Liver (tissue), 9 donors: ENCODE data around the gene CLDN3. TPM values are rescaled to one million over a fixed set of nuclear protein-coding genes. Genes with fewer than 3 reads are reported as not detected.

Experiments used
- DNase-seq: peaks from one replicate; pipeline ENCODE4 v3.0.0-alpha.2; 2017; ENCODE audit warnings: low spot score
- H3K27ac ChIP-seq, 2 donors: one replicate each; pipeline ENCODE4 v1.7.0; 2013; ENCODE audit warnings: inconsistent platforms in 2 of 2, low read length in 2 of 2, control low read depth in 1 of 2, low read depth in 1 of 2, mild to moderate bottlenecking in 1 of 2
- H3K27me3 ChIP-seq, 4 donors: one replicate each; pipeline versions ENCODE4 v1.6.1 to v1.7.0; 2013; ENCODE audit warnings: low read length in 3 of 4, inconsistent platforms in 1 of 4, mild to moderate bottlenecking in 1 of 4, moderate library complexity in 1 of 4; ENCODE audit not compliant: control insufficient read depth in 4 of 4, insufficient read depth in 4 of 4
- H3K36me3 ChIP-seq, 4 donors: one replicate each; pipeline versions ENCODE4 v1.6.1 to v1.7.0; 2013; ENCODE audit warnings: low read length in 3 of 4, mild to moderate bottlenecking in 3 of 4, low read depth in 1 of 4, moderate library complexity in 1 of 4; ENCODE audit not compliant: control insufficient read depth in 4 of 4, insufficient read depth in 3 of 4
- H3K4me1 ChIP-seq, 4 donors: one replicate each; pipeline versions ENCODE4 v1.6.1 to v1.7.0; 2013; ENCODE audit warnings: low read length in 3 of 4, mild to moderate bottlenecking in 3 of 4, moderate library complexity in 1 of 4; ENCODE audit not compliant: control insufficient read depth in 4 of 4, insufficient read depth in 4 of 4
- H3K4me3 ChIP-seq, 3 donors: one replicate each; pipeline versions ENCODE4 v1.6.1 to v1.7.0; 2013; ENCODE audit warnings: low read length in 3 of 3, control low read depth in 1 of 3, low read depth in 1 of 3, mild to moderate bottlenecking in 1 of 3
- H3K9ac ChIP-seq, 2 donors: one replicate each; pipeline ENCODE4 v1.7.0; 2013; ENCODE audit warnings: low read length in 2 of 2, mild to moderate bottlenecking in 2 of 2, moderate library complexity in 2 of 2, control low read depth in 1 of 2, low read depth in 1 of 2
- H3K9me3 ChIP-seq, 4 donors: one replicate each; pipeline versions ENCODE4 v1.6.1 to v1.7.0; 2013; ENCODE audit warnings: low read length in 3 of 4; ENCODE audit not compliant: control insufficient read depth in 4 of 4
- ATF3 ChIP-seq: IDR thresholded peaks from 2 replicates; pipeline ENCODE4 v1.6.1; 2016; ENCODE audit warnings: antibody characterized with exemption
- CTCF ChIP-seq: fragments of 150-350 bp; IDR thresholded peaks from 2 replicates; pipeline ENCODE4 v1.5.1; 2017; ENCODE audit warnings: improper control_type of control experiment, low read depth, low read length; ENCODE audit not compliant: missing input control
- EGR1 ChIP-seq, 2 donors: IDR thresholded peaks; 2 replicates each; pipeline ENCODE4 v1.6.1; 2016 to 2018; ENCODE audit warnings: antibody characterized with exemption in 2 of 2, low read depth in 2 of 2
- FOXA1 ChIP-seq: IDR thresholded peaks from 2 replicates; pipeline ENCODE4 v1.6.1; 2016; ENCODE audit warnings: antibody characterized with exemption
- FOXA2 ChIP-seq: IDR thresholded peaks from 2 replicates; pipeline ENCODE4 v1.6.1; 2016; ENCODE audit warnings: antibody characterized with exemption
- GABPA ChIP-seq, 2 donors: IDR thresholded peaks in 1 of 2; conservative IDR thresholded peaks in 1 of 2; 2 replicates each; pipeline ENCODE4 v1.6.1; 2016; ENCODE audit warnings: antibody characterized with exemption in 2 of 2, mild to moderate bottlenecking in 1 of 2, moderate library complexity in 1 of 2
- HNF4A ChIP-seq, 2 donors: conservative IDR thresholded peaks; 2 replicates each; pipeline ENCODE4 v1.6.1; 2016; ENCODE audit warnings: antibody characterized with exemption in 2 of 2, mild to moderate bottlenecking in 2 of 2
- HNF4G ChIP-seq: IDR thresholded peaks from 2 replicates; pipeline ENCODE4 v1.6.1; 2016; ENCODE audit warnings: antibody characterized with exemption
- JUND ChIP-seq, 2 donors: IDR thresholded peaks; 2 replicates each; pipeline ENCODE4 v1.6.1; 2016; ENCODE audit warnings: antibody characterized with exemption in 2 of 2
- MAX ChIP-seq: IDR thresholded peaks from 2 replicates; pipeline ENCODE4 v1.6.1; 2016; ENCODE audit warnings: antibody characterized with exemption
- NR2F2 ChIP-seq: IDR thresholded peaks from 2 replicates; pipeline ENCODE4 v1.6.1; 2016; ENCODE audit warnings: antibody characterized with exemption
- RAD21 ChIP-seq, 2 donors: IDR thresholded peaks; 2 replicates each; pipeline ENCODE4 v1.6.1; 2016; ENCODE audit warnings: antibody characterized with exemption in 2 of 2, mild to moderate bottlenecking in 2 of 2
- REST ChIP-seq: IDR thresholded peaks from 2 replicates; pipeline ENCODE4 v1.6.1; 2016; ENCODE audit warnings: antibody characterized with exemption, mild to moderate bottlenecking
- RXRA ChIP-seq, 2 donors: IDR thresholded peaks; 2 replicates each; pipeline ENCODE4 v1.6.1; 2017 to 2018; ENCODE audit warnings: antibody characterized with exemption in 2 of 2, mild to moderate bottlenecking in 1 of 2
- SP1 ChIP-seq: IDR thresholded peaks from 2 replicates; pipeline ENCODE4 v1.6.1; 2018; ENCODE audit warnings: antibody characterized with exemption, mild to moderate bottlenecking
- TAF1 ChIP-seq: conservative IDR thresholded peaks from 2 replicates; pipeline ENCODE4 v1.6.1; 2016; ENCODE audit warnings: antibody characterized with exemption, mild to moderate bottlenecking
- YY1 ChIP-seq: IDR thresholded peaks from 2 replicates; pipeline ENCODE4 v1.6.1; 2016; ENCODE audit warnings: antibody characterized with exemption, mild to moderate bottlenecking
- ZBTB33 ChIP-seq: IDR thresholded peaks from 2 replicates; pipeline ENCODE4 v1.6.1; 2016; ENCODE audit warnings: antibody characterized with exemption
- WGBS: extraction: QIAGEN DNeasy Blood & Tissue Kit; methylation state at CpG from one replicate; pipeline ENCODE4 v1.1.7; 2013; 5-methylcytosine and 5-hydroxymethylcytosine counted together
- polyA plus RNA-seq, 2 donors: library from polyadenylated mRNA; stranded (reverse) in 1 of 2; unstranded in 1 of 2; fragments of 200-250 nt in 1 of 2; fragments of >200 nt in 1 of 2; fragmentation: Nextera tagmentation in 1 of 2; extraction: Ambion mirVana in 1 of 2; gene quantifications; one replicate each; pipeline versions ENCODE4 v1.2.1 to v1.2.3, GENCODE V29; 2013 to 2015
- total RNA-seq, 2 donors: library from RNA; depleted of rRNA; stranded (reverse); fragments of >200 nt; gene quantifications; one replicate each; pipeline ENCODE4 v1.2.3, GENCODE V29; 2014
- donor health status: healthy.
- donor health status: healthy.
- donor health status: healthy.
- donor health status: healthy.
- donor health status: healthy.

The CLDN3 gene
- total and polyA plus RNA-seq, 4 donors: 3.6 to 43.0 (median 22.9) TPM

- H3K27ac ChIP-seq: no peak overlapping the region
Measured at GRCh38 chr7:73802459-73802858, 32.4 kb upstream of the CLDN3 start.

More at GRCh38 chr7:73802459-73802858, 32.4 kb upstream of the CLDN3 start:
- Histone ChIP-seq H3K36me3 (no peaks in the 10 kb centered on the region), H3K27me3 (no peaks in the 10 kb centered on the region), H3K9ac (no peak overlapping the region), H3K4me1 (no peaks in the 10 kb centered on the region), H3K9me3 (no peaks in the 10 kb centered on the region), H3K4me3 (no peak overlapping the region)
- 77% methylated on average over 4 of the region's 4 CpGs for WGBS
- no peak for DNase-seq
- TF ChIP-seq ATF3 (no peak), EGR1 (IDR thresholded peaks at IDR 0.05; ENCODE audit: low read depth in 2 of 2) (no peak), RXRA (IDR thresholded peaks at IDR 0.05) (no peak), CTCF (no peak), HNF4A (conservative IDR thresholded peaks at IDR 0.05) (no peak), FOXA2 (no peak), SP1 (no peak), JUND (IDR thresholded peaks at IDR 0.05) (no peak), FOXA1 (no peak), ZBTB33 (no peak), YY1 (no peak), GABPA (IDR thresholded peaks at IDR 0.05 in 1 of 2, conservative IDR thresholded peaks at IDR 0.05 in 1 of 2) (no peak), NR2F2 (no peak), MAX (no peak), REST (no peak), RAD21 (IDR thresholded peaks at IDR 0.05) (no peak), TAF1 (no peak), HNF4G (no peak)
